Stimulated activated naive CD8-positive, alpha-beta T cell treated with anti-CD3 and anti-CD28 coated beads, Interleukin-15, Interleukin-2, amounts not matched to agents 100 ng/mL and 50 ng/mL, for 24 hours (primary cell): ENCODE measurements around the gene METTL15.

Source experiments
- H3K27ac Mint-ChIP-seq: one replicate; pipeline ENCODE4 v1.8.0; 2021; ENCODE audit warnings: mild to moderate bottlenecking, mixed read lengths
- H3K27me3 Mint-ChIP-seq: one replicate; pipeline ENCODE4 v1.8.0; 2021; ENCODE audit warnings: mixed read lengths
- H3K36me3 Mint-ChIP-seq: one replicate; pipeline ENCODE4 v1.8.0; 2021; ENCODE audit warnings: low read depth, mixed read lengths
- H3K4me1 Mint-ChIP-seq: one replicate; pipeline ENCODE4 v1.8.0; 2021; ENCODE audit warnings: low read depth, mixed read lengths
- H3K4me3 Mint-ChIP-seq: one replicate; pipeline ENCODE4 v1.8.0; 2021; ENCODE audit warnings: mild to moderate bottlenecking, mixed read lengths
- H3K9me3 Mint-ChIP-seq: one replicate; pipeline ENCODE4 v1.8.0; 2021; ENCODE audit warnings: mixed read lengths

METTL15 gene

GRCh38 chr11:28137366-28137765 is 29.2 kb downstream of the METTL15 start:
- Mint-ChIP-seq H3K36me3 (peaks cover 72% of the 10 kb centered on the region), H3K27me3 (no peaks in the 10 kb centered on the region), H3K4me3 (no peak overlapping the region), H3K4me1 (no peaks in the 10 kb centered on the region), H3K27ac (no peak overlapping the region), H3K9me3 (peaks cover 26% of the 10 kb centered on the region)

DNA sequence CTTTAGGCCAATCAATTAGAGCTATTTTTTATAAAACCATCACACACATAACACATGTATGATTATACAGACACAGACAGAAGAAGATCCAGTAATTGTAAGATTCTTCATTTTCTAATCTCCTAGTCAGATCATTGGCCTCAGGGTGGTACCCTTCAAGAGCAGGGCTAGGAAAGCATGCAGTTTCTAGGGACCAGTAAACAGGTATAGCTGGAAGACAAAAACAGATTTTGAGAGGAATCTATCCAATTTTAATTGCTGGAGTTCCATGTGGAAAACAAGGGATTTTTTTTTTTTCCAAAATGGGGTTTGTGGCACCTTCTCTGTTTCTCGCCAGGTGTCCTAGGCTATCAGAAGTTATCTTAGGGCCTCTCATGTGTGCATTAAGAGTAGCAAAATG is 29.6 kb downstream of the METTL15 start:
- no peak overlapping the region for H3K4me3 Mint-ChIP-seq
- peaks cover 75% of the 10 kb centered on the region for H3K36me3 Mint-ChIP-seq
- H3K9me3 Mint-ChIP-seq = peaks cover 26% of the 10 kb centered on the region
- no peaks in the 10 kb centered on the region for H3K4me1 Mint-ChIP-seq
- no peak overlapping the region for H3K27ac Mint-ChIP-seq
- no peaks in the 10 kb centered on the region for H3K27me3 Mint-ChIP-seq

DNA sequence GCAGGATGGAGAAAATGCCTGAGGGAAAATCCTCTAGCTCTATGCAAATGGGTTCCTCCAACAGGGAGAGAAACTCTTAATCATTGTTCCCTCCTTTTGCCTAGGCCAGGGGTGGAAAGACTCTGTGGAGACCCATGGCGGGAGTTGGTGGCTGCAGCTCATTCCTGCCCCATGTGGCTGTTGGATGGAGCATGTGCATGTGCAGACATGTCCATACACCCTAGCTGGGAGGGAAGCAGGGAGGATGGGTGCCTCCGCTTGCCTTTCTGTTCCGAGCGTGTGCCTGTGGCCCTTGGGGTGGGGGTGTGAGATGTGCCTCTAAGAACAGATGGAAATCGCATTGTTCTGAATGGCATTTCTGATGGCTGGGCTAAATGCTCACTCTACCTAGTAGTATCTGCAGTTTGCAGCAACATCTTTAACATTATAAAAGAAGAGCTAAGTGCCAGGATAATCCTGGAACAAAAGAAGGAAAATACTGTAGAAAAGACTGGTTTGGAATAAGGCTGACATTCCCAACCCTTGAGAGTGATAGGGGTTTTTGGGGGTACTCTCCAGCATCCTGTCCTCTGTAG is 31.7 kb downstream of the METTL15 start:
- Mint-ChIP-seq H3K27me3 (no peaks in the 10 kb centered on the region), H3K4me1 (peaks cover 9% of the 10 kb centered on the region), H3K27ac (no peak overlapping the region), H3K4me3 (no peak overlapping the region), H3K36me3 (peaks cover 67% of the 10 kb centered on the region), H3K9me3 (peaks cover 22% of the 10 kb centered on the region)

DNA sequence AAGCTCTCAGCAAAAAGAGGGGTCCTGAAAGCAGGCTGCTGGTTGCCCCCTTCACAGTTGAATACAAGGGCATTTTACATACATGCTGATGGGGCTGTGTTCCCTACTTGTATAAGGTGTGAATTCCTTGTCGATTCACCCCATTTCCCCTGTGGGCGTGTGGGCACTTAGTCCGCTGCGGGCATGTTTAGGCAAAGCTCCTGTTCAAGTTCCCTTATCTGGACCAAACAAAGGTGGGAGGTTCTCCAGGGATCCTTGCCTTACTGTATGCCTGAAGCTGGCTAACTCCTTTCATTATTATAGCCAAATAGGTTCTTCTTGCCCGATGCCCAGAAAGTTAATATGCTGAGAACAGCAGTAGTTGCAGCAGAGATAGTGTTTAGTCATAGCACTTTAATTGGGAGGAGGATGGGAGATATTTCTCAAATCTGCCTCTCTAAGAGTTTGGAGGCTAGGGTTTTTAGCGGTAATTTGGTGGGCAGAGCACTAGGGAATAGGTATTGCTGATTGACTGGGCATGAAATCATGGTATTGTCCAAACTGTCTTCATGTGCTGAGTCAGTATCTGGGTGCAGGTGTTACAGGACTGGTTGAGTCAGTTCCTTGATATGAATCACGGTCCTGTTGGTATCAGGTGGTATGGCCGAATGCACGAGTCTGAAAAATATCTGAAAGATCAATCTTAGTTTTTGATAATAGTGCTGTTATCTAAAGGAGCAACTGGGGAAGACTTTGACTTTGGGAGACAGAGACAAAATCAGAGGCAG is 32.7 kb downstream of the METTL15 start:
- H3K36me3 Mint-ChIP-seq = peaks cover 59% of the 10 kb centered on the region

DNA sequence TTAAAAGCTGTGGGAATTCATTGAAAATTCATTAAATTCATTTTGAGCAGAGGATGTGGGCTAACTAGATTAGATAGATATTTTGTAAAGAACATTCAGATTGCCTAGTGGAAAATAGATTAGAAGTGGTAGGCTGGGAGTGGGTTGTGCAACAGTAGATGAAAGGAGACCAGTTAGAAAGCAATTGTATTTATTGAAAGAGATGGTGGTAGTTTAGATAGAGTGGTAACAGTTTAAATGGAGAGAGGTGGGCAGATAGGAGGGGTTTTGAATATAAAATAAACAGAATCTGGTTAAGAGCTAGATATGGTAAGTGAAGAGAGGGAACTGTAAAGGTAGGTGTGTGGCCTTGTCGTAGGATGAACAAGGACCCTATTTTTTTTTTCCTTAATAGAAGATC is 34.5 kb downstream of the METTL15 start:
- no peaks in the 10 kb centered on the region for H3K27me3 Mint-ChIP-seq
- no peak overlapping the region for H3K27ac Mint-ChIP-seq
- H3K36me3 Mint-ChIP-seq = peaks cover 43% of the 10 kb centered on the region
- H3K4me1 Mint-ChIP-seq = peaks cover 13% of the 10 kb centered on the region
- H3K4me3 Mint-ChIP-seq = no peak overlapping the region
- peaks cover 12% of the 10 kb centered on the region for H3K9me3 Mint-ChIP-seq

More for the DNA sequence above, 32.7 kb downstream of the METTL15 start:
- Mint-ChIP-seq H3K4me3 (no peak overlapping the region), H3K27ac (no peak overlapping the region), H3K4me1 (peaks cover 9% of the 10 kb centered on the region), H3K27me3 (no peaks in the 10 kb centered on the region), H3K9me3 (peaks cover 22% of the 10 kb centered on the region)

- H3K27me3 Mint-ChIP-seq = no peaks in the 10 kb centered on the region
- H3K9me3 Mint-ChIP-seq = peaks cover 6% of the 10 kb centered on the region
- H3K4me1 Mint-ChIP-seq = peaks cover 13% of the 10 kb centered on the region
- H3K36me3 Mint-ChIP-seq = peaks cover 25% of the 10 kb centered on the region
- H3K27ac Mint-ChIP-seq = no peak overlapping the region
- no peak overlapping the region for H3K4me3 Mint-ChIP-seq
Observed at GRCh38 chr11:28144808-28145207, 36.6 kb downstream of the METTL15 start.

- H3K9me3 Mint-ChIP-seq = peaks cover under 1% of the 10 kb centered on the region
- H3K4me3 Mint-ChIP-seq = no peak overlapping the region
- peaks cover 13% of the 10 kb centered on the region for H3K4me1 Mint-ChIP-seq
- H3K27ac Mint-ChIP-seq = no peak overlapping the region
- H3K27me3 Mint-ChIP-seq = no peaks in the 10 kb centered on the region
- H3K36me3 Mint-ChIP-seq = peaks cover 16% of the 10 kb centered on the region
Observed at GRCh38 chr11:28146123-28146751, 38.0 kb downstream of the METTL15 start.

- Mint-ChIP-seq H3K27me3 (no peaks in the 10 kb centered on the region), H3K9me3 (peaks cover 3% of the 10 kb centered on the region), H3K4me1 (no peaks in the 10 kb centered on the region), H3K27ac (no peak overlapping the region), H3K36me3 (peaks cover 34% of the 10 kb centered on the region), H3K4me3 (no peak overlapping the region)
Observed at GRCh38 chr11:28152743-28153142, 44.6 kb downstream of the METTL15 start.

- Mint-ChIP-seq H3K27me3 (no peaks in the 10 kb centered on the region), H3K9me3 (peaks cover 6% of the 10 kb centered on the region), H3K4me1 (no peaks in the 10 kb centered on the region), H3K27ac (no peak overlapping the region), H3K4me3 (no peak overlapping the region), H3K36me3 (peaks cover 42% of the 10 kb centered on the region)
Observed at GRCh38 chr11:28153586-28153985, 45.4 kb downstream of the METTL15 start.

- H3K27ac Mint-ChIP-seq = no peak overlapping the region
Observed at GRCh38 chr11:28168718-28169117, 60.5 kb downstream of the METTL15 start.

DNA sequence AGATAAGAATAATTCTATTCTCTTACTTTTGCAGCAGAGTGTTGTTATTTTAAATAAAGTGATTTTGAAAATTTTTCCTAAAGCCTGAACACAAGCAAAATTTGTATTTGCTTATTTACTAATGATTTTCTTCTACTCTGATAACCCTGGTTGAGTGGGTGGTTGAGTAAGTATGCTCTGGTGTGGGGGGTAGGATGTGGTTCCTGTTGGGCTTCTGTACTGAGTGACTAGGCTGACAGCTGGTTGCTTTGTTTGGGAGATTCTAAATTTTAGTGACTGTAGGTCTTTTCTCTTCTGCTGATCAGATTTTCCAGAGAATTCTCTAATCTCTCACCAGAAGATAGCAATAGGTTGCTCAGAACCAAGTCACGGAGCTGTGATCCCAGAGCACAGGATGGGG is 61.6 kb downstream of the METTL15 start:
- H3K36me3 Mint-ChIP-seq = peaks cover 43% of the 10 kb centered on the region
- no peak overlapping the region for H3K27ac Mint-ChIP-seq
- peaks cover 12% of the 10 kb centered on the region for H3K4me1 Mint-ChIP-seq
- H3K9me3 Mint-ChIP-seq = peaks cover 5% of the 10 kb centered on the region
- no peak overlapping the region for H3K4me3 Mint-ChIP-seq
- no peaks in the 10 kb centered on the region for H3K27me3 Mint-ChIP-seq

More at GRCh38 chr11:28168718-28169117, 60.5 kb downstream of the METTL15 start:
- H3K27me3 Mint-ChIP-seq = no peaks in the 10 kb centered on the region
- no peak overlapping the region for H3K4me3 Mint-ChIP-seq
- peaks cover 2% of the 10 kb centered on the region for H3K9me3 Mint-ChIP-seq
- peaks cover 41% of the 10 kb centered on the region for H3K36me3 Mint-ChIP-seq
- H3K4me1 Mint-ChIP-seq = peaks cover 12% of the 10 kb centered on the region

DNA sequence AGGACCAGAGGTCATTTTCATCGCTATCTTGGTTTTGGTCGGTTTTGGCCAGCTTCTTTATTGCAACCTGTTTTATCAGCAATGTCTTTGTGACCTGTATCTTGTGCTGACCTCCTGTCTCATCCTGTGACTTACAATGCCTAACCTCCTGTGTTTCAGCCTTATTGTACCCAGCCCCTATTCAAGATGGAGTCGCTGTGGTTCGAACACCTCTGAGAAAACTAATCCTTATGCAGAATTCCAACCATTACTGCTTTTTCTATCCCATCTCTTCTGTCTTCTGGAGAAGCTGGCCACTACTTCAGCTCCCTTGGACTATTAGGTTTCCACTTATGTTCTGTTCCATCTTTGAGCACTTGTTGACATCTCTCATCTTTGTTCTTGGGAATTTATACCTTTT is 62.6 kb downstream of the METTL15 start:
- Mint-ChIP-seq H3K27ac (no peak overlapping the region), H3K9me3 (peaks cover 7% of the 10 kb centered on the region), H3K4me3 (no peak overlapping the region), H3K27me3 (no peaks in the 10 kb centered on the region), H3K4me1 (peaks cover 12% of the 10 kb centered on the region), H3K36me3 (peaks cover 44% of the 10 kb centered on the region)

GRCh38 chr11:28176351-28176750 is 68.2 kb downstream of the METTL15 start:
- Mint-ChIP-seq H3K36me3 (peaks cover 38% of the 10 kb centered on the region), H3K27ac (no peak overlapping the region), H3K4me3 (no peak overlapping the region), H3K27me3 (no peaks in the 10 kb centered on the region), H3K4me1 (peaks cover 5% of the 10 kb centered on the region), H3K9me3 (peaks cover 7% of the 10 kb centered on the region)

- Mint-ChIP-seq H3K27me3 (no peaks in the 10 kb centered on the region), H3K27ac (no peak overlapping the region), H3K9me3 (peaks cover 4% of the 10 kb centered on the region), H3K4me3 (no peak overlapping the region), H3K36me3 (peaks cover 49% of the 10 kb centered on the region), H3K4me1 (no peaks in the 10 kb centered on the region)
Observed at GRCh38 chr11:28195449-28195848, 87.3 kb downstream of the METTL15 start.

- no peak overlapping the region for H3K27ac Mint-ChIP-seq
Observed at GRCh38 chr11:28209906-28210305, 101.7 kb downstream of the METTL15 start.

More at GRCh38 chr11:28209906-28210305, 101.7 kb downstream of the METTL15 start:
- Mint-ChIP-seq H3K9me3 (no peaks in the 10 kb centered on the region), H3K4me1 (peaks cover 11% of the 10 kb centered on the region), H3K36me3 (peaks cover 42% of the 10 kb centered on the region), H3K4me3 (no peak overlapping the region), H3K27me3 (no peaks in the 10 kb centered on the region)
